GM12874 (cell line): ENCODE measurements around the gene MYOCOS.

ENCODE experiments used
- TF ChIP-seq, protein P1 (sequence below): IDR thresholded peaks from 2 replicates; pipeline ENCODE4 v1.5.1; 2011; ENCODE audit warnings: low read depth, mild to moderate bottlenecking, control low read depth, low read length, moderate library complexity; ENCODE audit not compliant: insufficient read depth

MYOCOS gene

GRCh38 chr1:171588230-171588629, 33.8 kb upstream of the MYOCOS start:
- TF ChIP-seq, protein P1, sequence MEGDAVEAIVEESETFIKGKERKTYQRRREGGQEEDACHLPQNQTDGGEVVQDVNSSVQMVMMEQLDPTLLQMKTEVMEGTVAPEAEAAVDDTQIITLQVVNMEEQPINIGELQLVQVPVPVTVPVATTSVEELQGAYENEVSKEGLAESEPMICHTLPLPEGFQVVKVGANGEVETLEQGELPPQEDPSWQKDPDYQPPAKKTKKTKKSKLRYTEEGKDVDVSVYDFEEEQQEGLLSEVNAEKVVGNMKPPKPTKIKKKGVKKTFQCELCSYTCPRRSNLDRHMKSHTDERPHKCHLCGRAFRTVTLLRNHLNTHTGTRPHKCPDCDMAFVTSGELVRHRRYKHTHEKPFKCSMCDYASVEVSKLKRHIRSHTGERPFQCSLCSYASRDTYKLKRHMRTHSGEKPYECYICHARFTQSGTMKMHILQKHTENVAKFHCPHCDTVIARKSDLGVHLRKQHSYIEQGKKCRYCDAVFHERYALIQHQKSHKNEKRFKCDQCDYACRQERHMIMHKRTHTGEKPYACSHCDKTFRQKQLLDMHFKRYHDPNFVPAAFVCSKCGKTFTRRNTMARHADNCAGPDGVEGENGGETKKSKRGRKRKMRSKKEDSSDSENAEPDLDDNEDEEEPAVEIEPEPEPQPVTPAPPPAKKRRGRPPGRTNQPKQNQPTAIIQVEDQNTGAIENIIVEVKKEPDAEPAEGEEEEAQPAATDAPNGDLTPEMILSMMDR: no peak

DNA sequence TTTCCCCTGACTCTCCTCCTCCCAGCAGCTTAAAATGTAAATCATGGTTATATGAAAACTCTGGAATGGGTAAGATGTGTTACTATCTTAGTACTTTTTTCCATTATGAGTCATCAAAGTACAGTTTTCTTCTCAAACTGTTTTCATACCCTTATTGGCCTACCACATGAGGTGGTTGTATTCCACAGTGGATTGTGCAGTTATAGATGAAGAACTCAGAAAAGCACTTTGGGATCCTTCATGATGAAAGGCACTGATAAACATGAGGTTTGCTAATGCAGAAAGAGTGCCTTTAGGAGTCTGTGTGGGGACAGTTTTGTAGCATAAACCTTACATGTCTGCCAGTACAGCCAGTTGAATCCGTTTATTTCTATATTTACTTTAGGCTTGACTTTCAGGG, 32.0 kb upstream of the MYOCOS start:
- TF ChIP-seq, protein P1: no peak

DNA sequence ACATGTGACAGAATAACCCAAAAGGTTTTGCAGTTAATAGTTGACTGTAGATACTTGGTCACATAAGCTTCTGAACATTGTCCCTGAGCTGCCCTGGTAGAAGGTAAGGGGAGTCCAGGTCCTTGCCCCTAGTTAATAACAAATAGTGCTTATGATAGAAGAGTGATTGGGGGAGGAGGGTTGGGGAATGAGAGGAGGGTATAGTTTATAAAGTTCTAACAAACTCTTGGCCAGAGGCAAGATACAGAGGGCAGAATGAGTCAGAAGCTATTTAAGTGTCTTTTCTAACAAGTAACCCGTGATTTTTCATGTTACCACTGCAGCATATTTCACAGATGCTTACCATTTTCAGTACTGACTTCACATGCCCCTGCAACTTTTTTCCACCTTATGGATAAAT, 26.7 kb upstream of the MYOCOS start:
- TF ChIP-seq, protein P1: no peak

DNA sequence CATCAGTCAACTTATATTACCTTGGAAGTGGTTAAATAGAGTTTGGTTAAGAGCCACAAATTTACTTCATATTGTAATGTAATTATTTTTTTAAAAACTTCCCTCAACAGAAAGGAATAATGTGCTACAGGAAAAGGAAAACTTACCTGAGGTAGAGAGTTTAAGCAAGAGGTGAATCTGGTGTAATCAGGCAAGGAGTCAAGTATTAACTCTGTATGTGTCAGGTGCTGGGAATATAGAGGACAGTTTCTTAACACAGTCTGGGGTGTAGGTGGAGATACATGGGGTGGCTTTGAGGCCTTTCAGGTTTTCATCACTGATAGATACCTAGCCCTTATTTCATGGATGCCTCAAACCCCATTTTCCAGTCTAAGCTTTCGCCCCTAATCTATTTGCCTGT, 25.9 kb upstream of the MYOCOS start:
- TF ChIP-seq, protein P1: no peak

GRCh38 chr1:171596705-171597104, 25.3 kb upstream of the MYOCOS start:
- TF ChIP-seq, protein P1: no peak

GRCh38 chr1:171597203-171597602, 24.8 kb upstream of the MYOCOS start:
- TF ChIP-seq, protein P1: no peak

DNA sequence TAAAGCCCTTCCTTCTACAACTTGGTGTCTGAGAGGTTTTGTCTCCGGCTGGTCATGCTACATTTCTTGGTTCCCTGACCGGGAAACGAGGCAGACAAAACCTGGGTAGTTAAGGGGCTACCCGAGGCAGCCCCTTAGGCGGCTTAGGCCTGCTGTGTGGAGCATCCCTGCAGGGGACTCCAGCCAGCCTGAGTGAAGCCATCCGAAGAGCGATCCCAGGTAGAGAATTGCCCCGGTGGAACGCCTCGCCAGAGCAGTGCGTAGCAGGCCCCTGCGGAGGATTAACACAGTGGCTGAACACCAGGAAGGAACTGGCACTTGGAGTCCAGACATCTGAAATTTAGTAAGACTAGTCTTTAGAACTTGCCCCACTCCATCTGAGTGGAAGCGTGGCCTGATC, 21.2 kb upstream of the MYOCOS start:
- TF ChIP-seq, protein P1: no peak
